Stimulated activated CD4-positive, alpha-beta T cell treated with anti-CD3 and anti-CD28 coated beads, Interleukin-2, amount 100 ng/mL, for 24 hours (primary cell): ENCODE data around the gene C1QTNF9.
"Not testable (repeated sequence)": the region's sequence is repeated elsewhere in the genome, so short reads cannot be mapped to it uniquely, and the experiment has no call there.

Experiments
- DNase-seq, 2 donors: peaks; one replicate each; pipeline ENCODE4 v3.0.0-alpha.2; 2020

The C1QTNF9 gene

GRCh38 chr13:24327598-24327997 is 18.2 kb downstream of the C1QTNF9 start:
- DNase-seq: not testable (repeated sequence)

- DNase-seq: no peak
Measured at GRCh38 chr13:24328145-24328544, 18.8 kb downstream of the C1QTNF9 start.

- no peak for DNase-seq
Measured at GRCh38 chr13:24338721-24339120, 29.3 kb downstream of the C1QTNF9 start.

GRCh38 chr13:24339937-24340607 is 30.7 kb downstream of the C1QTNF9 start:
- no peak for DNase-seq

- DNase-seq: no peak
Measured at GRCh38 chr13:24340608-24340955, 31.2 kb downstream of the C1QTNF9 start.

DNA sequence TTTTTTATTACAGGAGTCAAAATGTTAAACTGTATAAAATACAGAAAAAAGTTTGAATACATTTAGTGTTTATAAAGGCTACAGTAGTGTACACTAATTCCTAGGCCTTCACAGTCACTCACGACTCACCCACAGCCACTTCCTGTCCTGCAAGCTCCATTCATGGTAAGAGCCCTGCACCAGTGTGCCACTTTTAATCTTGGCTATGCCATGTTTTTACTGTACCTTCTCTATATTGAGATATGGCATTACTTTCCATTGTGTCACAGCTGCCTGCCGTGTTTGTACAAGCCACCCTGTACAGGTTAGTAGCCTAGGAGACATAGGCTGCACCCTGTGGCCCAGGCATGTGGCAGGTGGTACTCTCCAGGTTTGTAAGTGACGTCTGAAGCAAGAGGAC is 32.1 kb downstream of the C1QTNF9 start:
- DNase-seq: no peak

GRCh38 chr13:24348385-24348784 is 39.0 kb downstream of the C1QTNF9 start:
- DNase-seq: no peak

DNA sequence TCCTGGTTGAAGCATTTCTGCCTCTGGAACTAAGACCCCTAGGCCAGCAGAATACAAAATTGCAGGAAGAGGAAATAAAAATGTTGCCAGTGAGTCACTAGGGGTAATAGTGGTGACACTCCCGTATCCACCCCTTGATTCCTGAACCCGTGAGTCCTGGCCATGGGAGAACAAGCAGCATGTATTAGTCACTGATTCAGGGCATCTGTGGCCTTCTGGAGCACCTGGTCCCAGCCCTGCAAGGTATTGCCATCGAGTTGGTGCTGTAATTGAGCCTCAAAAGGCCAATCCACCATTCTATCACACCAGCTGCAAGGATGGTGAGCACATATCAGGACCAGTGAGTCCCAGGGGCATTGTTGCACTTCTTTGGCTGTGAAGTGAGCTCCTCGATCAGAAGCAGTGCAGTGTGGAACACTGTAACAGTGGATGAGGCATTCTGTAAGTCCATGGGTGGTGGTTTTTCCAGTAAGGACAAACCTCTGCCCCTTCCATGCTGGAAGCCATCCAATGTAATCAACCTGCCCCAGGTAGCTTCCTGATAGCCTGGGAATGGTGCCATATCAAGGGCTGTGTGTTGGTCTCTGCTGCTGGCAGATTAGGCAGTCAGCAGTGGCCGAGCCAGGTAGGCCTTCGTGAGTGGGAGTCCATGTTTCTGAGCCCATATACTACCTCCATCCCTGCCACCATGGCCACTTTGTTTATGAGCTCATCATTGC is 39.6 kb downstream of the C1QTNF9 start:
- no peak for DNase-seq

DNA sequence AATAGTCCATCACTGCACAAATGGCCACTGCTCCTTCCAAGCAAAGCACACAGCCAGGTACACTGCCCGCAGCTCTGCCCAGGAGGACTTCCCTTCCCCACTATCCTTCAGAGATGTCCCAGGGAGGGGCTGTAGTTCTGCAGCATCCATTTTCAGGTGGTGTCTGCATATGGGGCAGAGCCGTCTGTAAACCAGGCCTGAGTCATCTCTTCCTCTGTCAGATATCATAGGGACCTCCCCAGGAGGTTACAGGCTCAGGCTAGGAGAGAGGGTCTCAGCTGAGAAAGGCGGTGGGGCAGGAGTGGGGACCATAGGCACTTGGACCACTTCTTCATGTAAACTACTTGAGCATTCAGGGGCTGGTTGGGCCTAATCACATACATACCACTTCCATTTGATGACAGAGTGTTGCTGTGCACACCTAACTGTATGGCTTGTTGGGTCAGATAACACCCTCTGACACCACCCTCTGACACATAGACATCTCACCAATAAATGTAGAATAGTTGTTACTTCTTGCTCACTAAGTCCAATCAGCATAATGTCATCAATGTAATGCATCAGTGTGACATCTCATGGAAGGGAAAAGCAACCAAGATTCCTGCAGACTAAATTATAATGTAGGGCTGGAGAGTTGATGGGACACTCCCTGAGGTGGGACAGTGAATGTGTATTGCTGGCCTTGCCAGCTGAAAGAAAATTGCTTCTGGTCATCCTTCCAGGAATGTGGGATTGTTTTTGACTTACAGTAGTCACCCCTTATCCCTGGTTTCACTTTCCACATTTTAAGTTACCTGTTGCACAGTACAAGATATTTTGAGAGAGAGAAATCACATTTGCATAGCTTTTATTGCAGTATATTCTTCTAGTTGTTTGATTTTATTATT is 40.6 kb downstream of the C1QTNF9 start:
- not testable (repeated sequence) for DNase-seq

DNA sequence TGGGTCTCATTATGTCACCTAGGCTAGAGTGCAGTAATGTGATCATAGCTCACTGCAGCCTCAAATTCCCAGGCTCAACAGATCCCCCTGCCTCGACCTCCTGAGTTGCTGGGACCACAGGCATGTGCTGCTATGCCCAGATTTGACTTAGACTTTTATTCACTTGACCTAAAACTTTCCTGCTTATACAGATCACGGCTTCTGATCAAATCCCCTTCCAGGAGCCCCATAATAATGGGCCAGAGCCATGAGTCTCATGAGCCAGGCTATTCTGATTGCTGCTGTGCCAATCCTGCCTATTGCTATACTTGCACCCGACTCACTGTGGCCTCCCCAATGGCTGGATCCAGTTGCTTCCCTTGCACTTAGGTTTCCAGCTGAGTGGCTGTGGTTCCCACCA is 42.0 kb downstream of the C1QTNF9 start:
- no peak for DNase-seq

GRCh38 chr13:24353736-24354135 is 44.4 kb downstream of the C1QTNF9 start:
- no peak for DNase-seq

GRCh38 chr13:24355103-24355502 is 45.7 kb downstream of the C1QTNF9 start:
- DNase-seq: no peak

DNA sequence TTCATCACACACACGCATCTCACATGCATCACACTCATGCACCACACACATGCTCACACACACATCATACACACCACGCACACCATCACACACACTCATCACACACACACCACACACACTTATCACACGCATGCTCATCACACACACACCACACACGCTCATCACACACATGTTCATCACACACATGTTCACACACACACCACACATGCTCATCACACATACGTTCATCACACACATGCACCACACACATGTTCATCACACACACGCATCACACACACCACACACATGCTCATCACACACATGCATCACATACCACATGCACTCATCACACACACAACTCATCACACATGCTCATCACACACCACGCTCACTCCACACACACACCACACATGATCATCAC is 46.9 kb downstream of the C1QTNF9 start:
- DNase-seq: no peak

GRCh38 chr13:24356837-24357236 is 47.5 kb downstream of the C1QTNF9 start:
- DNase-seq: no peak

DNA sequence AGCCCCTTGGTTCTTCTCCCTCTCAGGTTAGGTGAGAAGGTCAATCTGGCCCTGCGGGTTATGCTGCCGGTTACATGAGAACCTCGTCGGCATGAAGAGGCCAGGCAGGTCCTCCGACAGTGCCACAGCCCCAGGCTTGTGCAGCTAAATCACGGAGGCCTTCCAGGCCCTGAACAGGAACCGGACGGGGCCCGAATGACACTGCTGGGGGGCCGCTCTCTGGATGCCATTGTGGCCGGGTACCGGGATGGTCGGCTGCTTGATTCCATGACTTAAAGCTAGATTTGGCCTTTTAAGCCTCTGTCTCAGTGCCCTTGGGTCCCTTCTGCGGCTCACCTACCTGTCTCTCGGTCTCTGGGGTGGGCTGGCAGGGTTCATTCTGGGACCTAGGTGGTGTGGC is 48.4 kb downstream of the C1QTNF9 start:
- no peak for DNase-seq

GRCh38 chr13:24358836-24359235 is 49.5 kb downstream of the C1QTNF9 start:
- DNase-seq: not testable (repeated sequence)

DNA sequence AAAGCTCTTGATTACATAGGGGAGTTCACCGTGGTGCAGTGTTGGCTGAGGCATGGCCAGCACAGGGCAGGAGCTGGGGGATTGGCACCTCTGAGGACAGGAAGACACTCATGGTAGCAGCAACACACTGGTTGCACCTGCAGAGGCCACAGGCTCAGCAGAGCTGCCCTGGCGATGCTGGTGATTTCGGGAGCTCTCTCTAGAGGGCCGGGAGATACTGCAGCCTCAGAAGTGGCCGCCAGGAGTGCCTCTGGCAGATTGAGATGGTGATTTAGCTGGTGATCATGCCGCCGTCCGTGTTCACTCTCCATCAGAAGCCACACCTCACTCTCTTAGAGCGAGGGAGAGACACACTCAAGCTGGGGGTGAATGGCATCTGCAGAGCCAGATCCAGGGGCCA is 49.9 kb downstream of the C1QTNF9 start:
- not testable (repeated sequence) for DNase-seq

GRCh38 chr13:24360106-24360505 is 50.7 kb downstream of the C1QTNF9 start:
- no peak for DNase-seq

DNA sequence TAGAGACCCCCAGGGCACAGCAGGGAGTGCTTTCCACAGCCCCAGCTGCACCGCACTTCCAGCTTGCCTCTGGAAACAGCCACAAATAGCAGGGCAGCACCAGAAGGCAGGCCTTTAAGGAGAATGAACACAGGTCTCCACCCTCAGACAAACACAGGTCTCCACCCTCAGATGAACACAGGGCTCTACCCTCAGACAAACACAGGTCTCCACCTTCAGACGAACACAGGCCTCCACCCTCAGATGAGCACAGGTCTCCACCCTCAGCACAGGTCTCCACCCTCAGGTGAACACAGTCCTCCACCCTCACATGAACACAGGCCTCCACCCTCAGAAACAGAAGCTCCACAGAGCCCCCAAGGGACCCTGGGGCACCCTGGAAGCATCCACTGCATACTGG is 51.7 kb downstream of the C1QTNF9 start:
- no peak for DNase-seq

DNA sequence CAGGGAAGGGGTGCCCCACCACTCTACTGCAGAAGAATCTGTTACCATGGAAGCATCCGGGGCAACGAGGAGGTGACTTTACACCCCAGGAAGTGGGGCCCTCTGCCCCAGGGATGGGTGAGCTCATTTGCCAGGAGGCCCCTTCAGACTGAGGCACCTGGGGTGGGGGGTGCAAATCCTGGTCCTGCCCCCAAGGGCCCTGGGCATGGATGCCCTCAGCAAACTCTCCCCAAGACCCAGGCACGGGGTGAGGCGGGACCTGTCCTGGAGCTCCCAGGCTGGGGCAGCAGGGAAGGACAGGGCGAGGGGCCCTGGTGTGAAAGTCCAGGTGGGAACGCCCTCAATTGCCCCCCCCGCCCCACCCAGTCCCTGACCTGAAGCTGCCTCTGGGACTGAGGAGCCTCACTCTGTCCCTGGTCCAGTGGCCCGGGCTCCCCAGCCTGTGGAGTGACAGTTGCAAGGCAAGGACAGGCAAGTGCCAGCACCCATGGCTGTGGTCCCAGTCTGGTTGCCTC is 52.5 kb downstream of the C1QTNF9 start:
- DNase-seq: no peak

GRCh38 chr13:24362435-24362952 is 53.1 kb downstream of the C1QTNF9 start:
- no peak for DNase-seq

DNA sequence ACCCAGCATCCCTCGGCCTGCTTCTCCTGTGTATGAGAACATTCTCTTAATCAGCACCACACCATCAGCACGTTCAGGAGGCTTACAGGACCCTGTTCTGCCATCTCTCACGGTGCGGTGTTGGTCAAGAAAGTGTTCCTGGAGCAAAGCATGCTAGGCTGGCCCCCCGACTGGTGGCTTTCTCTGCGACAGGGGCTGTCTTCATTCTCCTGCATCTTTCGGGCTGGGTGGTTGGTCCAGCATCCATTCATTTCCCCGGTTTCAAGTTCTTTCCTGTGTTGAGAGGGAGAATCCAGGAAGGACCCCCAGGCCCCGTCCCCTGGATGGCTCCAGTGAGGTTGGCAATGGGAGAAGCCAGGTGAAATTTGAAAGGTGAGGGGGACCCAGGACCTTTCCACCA is 55.8 kb downstream of the C1QTNF9 start:
- no peak for DNase-seq

GRCh38 chr13:24366315-24366714 is 56.9 kb downstream of the C1QTNF9 start:
- DNase-seq: not testable (repeated sequence)
